ENCODE measurements around the gene PDE1A.
"Not testable (repeated sequence)": the region's sequence is repeated elsewhere in the genome, so short reads cannot be mapped to it uniquely, and the experiment has no call there.

Gene PDE1A

GRCh38 chr2:182291296-182291695, 135.5 kb downstream of the PDE1A start:
- Mint-ChIP-seq H3K27ac (no peak overlapping the region), H3K4me1 (no peaks in the 10 kb centered on the region), H3K36me3 (no peaks in the 10 kb centered on the region), H3K9me3 (peaks cover 11% of the 10 kb centered on the region), H3K4me3 (no peak overlapping the region)
- no peak for ATAC-seq
- no peak for DNase-seq (ENCODE audit: low spot score in 2 of 2)

- no peak overlapping the region for H3K4me3 Mint-ChIP-seq
- H3K9me3 Mint-ChIP-seq, result peaks cover 3% of the 10 kb centered on the region
- DNase-seq (ENCODE audit: low spot score in 2 of 2), result no peak
- H3K27ac Mint-ChIP-seq, result no peak overlapping the region
- H3K4me1 Mint-ChIP-seq, result no peaks in the 10 kb centered on the region
- no peaks in the 10 kb centered on the region for H3K36me3 Mint-ChIP-seq
- no peak for ATAC-seq
Observed at GRCh38 chr2:182283512-182283911, 143.3 kb downstream of the PDE1A start.

- ATAC-seq (no peak), DNase-seq (ENCODE audit: low spot score in 2 of 2) (no peak)
- no peak overlapping the region for H3K4me3 Mint-ChIP-seq
- no peaks in the 10 kb centered on the region for H3K4me1 Mint-ChIP-seq
- peaks cover 6% of the 10 kb centered on the region for H3K9me3 Mint-ChIP-seq
- no peaks in the 10 kb centered on the region for H3K36me3 Mint-ChIP-seq
- H3K27ac Mint-ChIP-seq, result no peak overlapping the region
Observed at GRCh38 chr2:182281276-182281675, 145.6 kb downstream of the PDE1A start.

GRCh38 chr2:182280118-182280517, 146.7 kb downstream of the PDE1A start:
- H3K36me3 Mint-ChIP-seq, result no peaks in the 10 kb centered on the region
- no peak for ATAC-seq
- no peaks in the 10 kb centered on the region for H3K4me1 Mint-ChIP-seq
- DNase-seq (ENCODE audit: low spot score in 2 of 2), result no peak
- H3K27ac Mint-ChIP-seq, result no peak overlapping the region
- H3K9me3 Mint-ChIP-seq, result peaks cover 10% of the 10 kb centered on the region
- no peak overlapping the region for H3K4me3 Mint-ChIP-seq

DNA sequence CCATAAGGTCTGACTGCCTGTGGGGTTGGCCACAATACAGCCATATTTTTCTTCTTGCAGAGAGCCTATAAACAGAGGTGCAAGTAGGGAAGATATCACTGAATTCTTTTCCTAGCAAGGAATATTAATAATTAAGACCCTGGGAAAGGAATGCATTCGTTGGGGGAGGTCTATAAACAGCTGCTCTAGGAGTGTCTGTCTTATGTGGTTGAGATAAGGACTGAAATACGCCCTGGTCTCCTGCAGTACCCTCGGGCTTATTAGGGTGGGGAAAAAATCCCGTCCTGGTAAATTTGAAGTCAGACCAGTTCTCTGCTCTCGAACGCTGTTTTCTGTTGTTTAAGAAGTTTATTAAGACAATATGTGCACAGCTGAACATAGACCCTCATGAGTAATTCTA, 150.2 kb downstream of the PDE1A start:
- not testable (repeated sequence) for H3K27ac Mint-ChIP-seq; H3K4me3 Mint-ChIP-seq; H3K36me3 Mint-ChIP-seq; ATAC-seq; H3K4me1 Mint-ChIP-seq; DNase-seq (ENCODE audit: low spot score in 2 of 2)
- peaks cover 16% of the 10 kb centered on the region for H3K9me3 Mint-ChIP-seq

- Mint-ChIP-seq H3K4me1 (no peaks in the 10 kb centered on the region), H3K27ac (no peak overlapping the region), H3K36me3 (no peaks in the 10 kb centered on the region), H3K9me3 (no peaks in the 10 kb centered on the region), H3K4me3 (no peak overlapping the region)
- ATAC-seq (no peak), DNase-seq (ENCODE audit: low spot score in 2 of 2) (no peak)
Observed at GRCh38 chr2:182267971-182268370, 158.9 kb downstream of the PDE1A start.

DNA sequence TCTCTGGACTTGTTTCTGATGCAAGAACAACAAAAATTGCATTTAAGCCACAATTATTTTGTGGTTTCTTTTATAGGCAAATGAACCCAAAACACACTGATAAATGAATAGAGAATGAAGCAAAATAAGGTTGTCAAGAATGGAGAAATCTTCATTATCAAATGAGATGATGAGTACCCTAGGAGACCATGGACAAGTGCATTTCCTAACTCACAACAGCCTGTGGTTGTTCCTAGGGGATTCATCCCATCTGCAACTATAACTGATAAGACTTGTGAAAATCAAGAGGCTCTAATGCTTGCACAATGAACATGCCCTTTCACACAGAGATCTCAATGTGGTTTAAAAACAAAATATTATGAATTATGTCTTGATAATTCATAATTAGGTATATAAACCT, 159.9 kb downstream of the PDE1A start:
- ATAC-seq (no peak), DNase-seq (ENCODE audit: low spot score in 2 of 2) (no peak)
- Mint-ChIP-seq H3K27ac (no peak overlapping the region), H3K9me3 (no peaks in the 10 kb centered on the region), H3K4me3 (no peak overlapping the region), H3K36me3 (no peaks in the 10 kb centered on the region), H3K4me1 (no peaks in the 10 kb centered on the region)

DNA sequence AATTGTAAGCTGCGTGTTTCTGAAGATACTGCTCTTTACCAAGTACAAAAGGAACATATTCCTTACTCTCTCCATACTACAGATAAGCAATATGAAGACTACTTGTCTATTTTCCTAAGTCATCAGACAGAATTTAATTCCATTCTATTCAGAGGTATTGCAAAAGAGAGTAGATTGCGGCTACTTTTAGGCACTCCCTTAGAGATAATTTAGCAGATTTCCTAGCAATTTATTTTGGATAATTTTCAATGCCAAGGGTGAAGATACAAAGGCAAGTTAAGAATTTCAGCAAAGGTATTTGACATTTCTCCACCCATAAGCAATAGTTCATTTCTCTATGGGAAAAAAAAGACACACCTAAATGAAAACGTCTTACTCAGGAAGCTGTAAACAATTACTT, 161.1 kb downstream of the PDE1A start:
- H3K9me3 Mint-ChIP-seq, result no peaks in the 10 kb centered on the region
- H3K4me1 Mint-ChIP-seq, result no peaks in the 10 kb centered on the region
- no peak for DNase-seq (ENCODE audit: low spot score in 2 of 2)
- no peaks in the 10 kb centered on the region for H3K36me3 Mint-ChIP-seq
- no peak overlapping the region for H3K4me3 Mint-ChIP-seq
- H3K27ac Mint-ChIP-seq, result no peak overlapping the region
- no peak for ATAC-seq

GRCh38 chr2:182261860-182262387, 164.9 kb downstream of the PDE1A start:
- no peaks in the 10 kb centered on the region for H3K9me3 Mint-ChIP-seq
- DNase-seq (ENCODE audit: low spot score in 2 of 2), result no peak
- H3K36me3 Mint-ChIP-seq, result no peaks in the 10 kb centered on the region
- H3K4me3 Mint-ChIP-seq, result no peak overlapping the region
- no peaks in the 10 kb centered on the region for H3K4me1 Mint-ChIP-seq
- H3K27ac Mint-ChIP-seq, result no peak overlapping the region
- ATAC-seq, result no peak

DNA sequence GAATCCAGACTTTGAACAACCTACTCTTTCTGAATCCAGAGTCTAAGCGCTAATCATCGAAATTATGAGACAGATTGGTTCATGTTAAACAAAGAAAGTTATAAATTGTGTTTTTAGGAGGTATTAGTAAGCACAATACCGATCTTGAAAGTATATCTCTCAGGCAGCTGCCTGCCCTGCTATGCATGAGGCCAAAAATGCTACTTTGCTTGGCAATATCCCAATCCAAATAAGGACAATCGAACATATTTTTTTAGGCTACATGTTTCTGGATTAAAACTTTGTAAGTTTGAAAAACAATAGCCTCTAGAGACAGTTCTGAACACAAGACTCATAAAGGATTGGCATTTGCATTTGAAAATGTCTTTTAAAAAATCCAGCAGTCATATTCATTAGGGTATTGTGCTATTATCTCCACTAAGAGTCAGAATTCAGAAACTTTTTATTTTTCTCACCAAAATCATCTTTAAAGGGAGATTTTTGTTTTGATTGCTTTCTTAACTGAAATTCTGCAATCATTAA, 167.1 kb downstream of the PDE1A start:
- no peak overlapping the region for H3K4me3 Mint-ChIP-seq
- ATAC-seq, result no peak
- H3K36me3 Mint-ChIP-seq, result no peaks in the 10 kb centered on the region
- DNase-seq (ENCODE audit: low spot score in 2 of 2), result no peak
- no peak overlapping the region for H3K27ac Mint-ChIP-seq
- no peaks in the 10 kb centered on the region for H3K9me3 Mint-ChIP-seq
- H3K4me1 Mint-ChIP-seq, result no peaks in the 10 kb centered on the region

DNA sequence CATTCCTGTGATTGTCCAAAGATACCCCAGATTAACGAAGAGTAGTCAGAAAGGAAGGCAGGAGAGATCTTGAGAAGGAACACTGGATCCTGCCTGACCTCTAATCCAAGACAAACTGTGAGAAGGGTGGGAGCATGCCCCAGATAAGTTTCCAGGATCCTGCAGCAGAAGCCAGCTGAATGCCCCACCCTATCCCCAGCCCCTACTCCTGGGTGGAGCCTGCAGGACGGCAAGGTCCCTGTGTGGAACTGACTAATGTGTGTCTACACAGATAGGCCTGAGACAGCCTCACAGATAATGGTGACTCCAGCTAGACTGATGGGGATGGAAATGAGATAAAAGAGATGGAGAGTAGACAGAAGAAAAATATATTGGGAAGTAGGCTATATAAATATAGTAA, 174.3 kb downstream of the PDE1A start:
- Mint-ChIP-seq H3K4me3 (no peak overlapping the region), H3K27ac (no peak overlapping the region), H3K4me1 (no peaks in the 10 kb centered on the region), H3K9me3 (peaks cover 3% of the 10 kb centered on the region), H3K36me3 (no peaks in the 10 kb centered on the region)
- ATAC-seq (no peak), DNase-seq (ENCODE audit: low spot score in 2 of 2) (no peak)

GRCh38 chr2:182248898-182249297, 177.9 kb downstream of the PDE1A start:
- Mint-ChIP-seq H3K4me3 (no peak overlapping the region), H3K9me3 (peaks cover 3% of the 10 kb centered on the region), H3K4me1 (no peaks in the 10 kb centered on the region), H3K36me3 (no peaks in the 10 kb centered on the region), H3K27ac (no peak overlapping the region)
- DNase-seq (ENCODE audit: low spot score in 2 of 2) (no peak), ATAC-seq (no peak)

- Mint-ChIP-seq H3K4me1 (no peaks in the 10 kb centered on the region), H3K4me3 (no peak overlapping the region), H3K36me3 (no peaks in the 10 kb centered on the region), H3K9me3 (peaks cover 3% of the 10 kb centered on the region), H3K27ac (no peak overlapping the region)
- DNase-seq (ENCODE audit: low spot score in 2 of 2) (no peak), ATAC-seq (no peak)
Observed at GRCh38 chr2:182248362-182248761, 178.5 kb downstream of the PDE1A start.

DNA sequence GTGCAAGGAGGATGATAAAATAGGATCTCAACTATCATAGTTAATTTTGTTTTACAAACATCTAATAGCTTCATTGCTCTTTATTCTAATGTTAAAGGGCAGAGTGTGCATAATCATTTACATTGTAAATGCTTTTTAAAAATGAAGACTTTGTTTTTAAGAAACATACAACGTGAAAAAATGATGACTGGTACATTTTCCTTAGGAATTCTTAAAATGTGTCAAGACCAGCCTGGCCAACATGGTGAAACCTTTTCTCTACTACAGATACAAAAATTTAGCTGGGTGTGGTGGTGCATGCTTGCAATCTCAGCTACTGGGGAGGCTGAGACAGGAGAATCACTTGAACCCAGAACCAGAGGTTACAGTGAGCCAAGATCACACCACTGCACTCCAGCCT, 179.0 kb downstream of the PDE1A start:
- Mint-ChIP-seq H3K27ac (no peak overlapping the region), H3K4me1 (no peaks in the 10 kb centered on the region), H3K9me3 (peaks cover 3% of the 10 kb centered on the region), H3K36me3 (no peaks in the 10 kb centered on the region), H3K4me3 (no peak overlapping the region)
- ATAC-seq, result no peak
- no peak for DNase-seq (ENCODE audit: low spot score in 2 of 2)

DNA sequence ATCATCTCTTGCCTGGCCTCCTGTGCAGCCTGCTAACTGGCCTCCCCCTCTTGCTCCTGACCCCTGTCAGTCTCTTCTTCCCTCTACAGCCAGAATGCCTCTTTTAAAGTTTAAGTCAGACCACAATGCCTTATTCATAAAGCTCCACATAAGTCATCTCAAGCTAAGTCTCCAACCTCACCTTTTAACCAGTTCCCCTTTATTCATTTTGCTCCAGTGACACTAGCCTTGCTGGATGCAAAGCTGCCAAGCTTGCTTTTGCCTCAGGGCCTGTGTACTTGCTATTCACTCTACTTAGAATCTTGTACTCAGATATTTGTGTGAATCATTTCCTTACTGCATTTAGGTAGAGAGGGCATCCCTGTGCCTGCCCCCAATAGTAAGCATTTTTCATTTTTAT, 180.9 kb downstream of the PDE1A start:
- ATAC-seq (no peak), DNase-seq (ENCODE audit: low spot score in 2 of 2) (no peak)
- Mint-ChIP-seq H3K4me3 (no peak overlapping the region), H3K4me1 (no peaks in the 10 kb centered on the region), H3K9me3 (no peaks in the 10 kb centered on the region), H3K36me3 (no peaks in the 10 kb centered on the region), H3K27ac (no peak overlapping the region)

DNA sequence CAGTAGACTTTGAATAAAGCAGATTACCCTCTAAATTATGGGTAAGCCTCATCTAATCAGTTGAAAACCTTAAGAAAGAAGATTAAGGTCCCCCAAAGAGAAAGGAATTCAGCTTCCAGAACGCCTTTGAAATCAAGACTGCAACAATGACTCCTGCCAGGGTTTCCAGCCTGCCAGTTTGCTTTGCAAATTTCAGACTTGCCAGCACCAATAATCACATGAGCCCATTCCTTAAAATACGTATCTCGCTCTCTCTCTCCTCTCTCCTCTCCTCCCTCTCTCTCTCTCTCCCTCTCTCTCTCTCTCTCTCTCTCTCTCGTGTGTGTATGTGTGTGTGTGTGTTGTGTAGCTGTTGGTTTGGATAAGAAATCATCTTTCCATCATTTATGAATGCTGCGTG, 184.2 kb downstream of the PDE1A start:
- Mint-ChIP-seq H3K4me1 (no peaks in the 10 kb centered on the region), H3K9me3 (no peaks in the 10 kb centered on the region), H3K36me3 (no peaks in the 10 kb centered on the region), H3K4me3 (no peak overlapping the region), H3K27ac (no peak overlapping the region)
- DNase-seq (ENCODE audit: low spot score in 2 of 2) (no peak), ATAC-seq (no peak)

GRCh38 chr2:182241936-182242335, 184.9 kb downstream of the PDE1A start:
- DNase-seq (ENCODE audit: low spot score in 2 of 2), result no peak
- Mint-ChIP-seq H3K27ac (no peak overlapping the region), H3K4me3 (no peak overlapping the region), H3K9me3 (no peaks in the 10 kb centered on the region), H3K36me3 (no peaks in the 10 kb centered on the region), H3K4me1 (no peaks in the 10 kb centered on the region)
- no peak for ATAC-seq
